GM12873 (cell line): ENCODE measurements around the gene MAP1S.

ENCODE experiments used
- CTCF ChIP-seq: IDR thresholded peaks from 2 replicates; pipeline ENCODE4 v1.5.1; 2012; ENCODE audit warnings: low read depth, mild to moderate bottlenecking, moderate library complexity, low read length, control low read depth; ENCODE audit not compliant: insufficient read depth; ENCODE audit errors: missing control alignments

MAP1S gene

GRCh38 chr19:17758515-17758914, 39.2 kb downstream of the MAP1S start:
- no peak for TF ChIP-seq CTCF

- TF ChIP-seq CTCF = no peak
These were observed 41.9 kb downstream of the MAP1S start for GRCh38 chr19:17761148-17761547.

DNA sequence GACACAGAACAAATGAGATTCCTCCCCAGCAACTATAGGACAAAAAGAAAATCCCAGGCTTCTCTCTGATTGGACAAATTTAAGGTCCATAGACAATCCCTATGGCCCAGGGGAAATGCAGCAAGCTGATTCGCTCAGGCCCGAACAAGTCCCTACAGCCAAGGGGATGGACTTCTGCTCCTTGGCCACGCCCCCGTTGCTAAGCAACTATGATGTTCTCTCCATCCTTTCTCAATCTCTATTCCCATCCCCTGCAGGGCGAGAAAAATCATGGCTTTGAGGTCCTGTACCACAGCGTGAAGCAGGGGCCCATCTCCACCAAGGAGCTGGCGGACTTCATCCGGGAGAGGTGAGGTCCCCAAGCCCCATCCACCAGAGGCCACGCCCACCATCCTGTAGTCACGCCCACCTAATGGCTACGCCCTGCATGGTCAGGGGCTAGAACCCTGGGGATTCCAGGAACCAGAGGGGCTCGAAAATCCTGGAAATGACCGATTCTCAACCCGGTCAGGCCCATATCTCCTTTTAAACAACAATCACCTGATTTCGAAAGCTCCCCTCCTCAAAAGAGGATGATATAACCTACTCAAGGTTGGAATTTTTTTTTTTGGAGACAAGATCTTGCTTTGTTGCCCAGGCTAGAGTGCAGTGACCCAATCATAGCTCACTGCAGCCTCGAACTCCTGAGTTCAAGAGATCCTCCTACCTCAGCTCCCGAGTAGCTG, 43.4 kb downstream of the MAP1S start:
- TF ChIP-seq CTCF = no peak

- no peak for TF ChIP-seq CTCF
These were observed 45.1 kb downstream of the MAP1S start for GRCh38 chr19:17764348-17764747.

DNA sequence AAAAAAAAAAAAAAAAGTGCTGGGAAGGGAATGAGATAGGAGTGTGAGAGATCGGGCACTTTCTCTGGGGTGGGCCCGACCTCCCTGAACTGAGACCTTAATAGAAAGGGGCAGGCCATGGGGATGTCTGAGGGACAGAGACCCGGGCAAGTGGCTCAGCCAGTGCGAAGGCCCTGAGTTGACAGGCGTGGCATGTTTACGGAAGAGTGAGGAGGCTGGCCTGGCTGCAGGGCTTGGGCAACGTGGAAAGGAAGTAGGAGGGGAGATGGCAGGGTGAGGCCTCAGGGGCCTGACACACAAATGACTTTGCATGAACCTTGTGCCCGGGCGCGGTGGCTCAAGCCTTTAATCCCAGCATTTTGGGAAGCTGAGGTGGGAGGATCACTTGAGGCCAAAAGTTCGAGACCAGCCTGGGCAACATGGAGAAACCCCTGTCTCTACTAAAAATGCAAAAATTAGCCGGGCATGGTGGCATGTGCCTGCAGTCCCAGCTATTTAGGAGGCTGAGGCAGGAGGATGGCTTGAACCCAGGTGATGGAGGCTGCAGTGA, 45.9 kb downstream of the MAP1S start:
- no peak for TF ChIP-seq CTCF

DNA sequence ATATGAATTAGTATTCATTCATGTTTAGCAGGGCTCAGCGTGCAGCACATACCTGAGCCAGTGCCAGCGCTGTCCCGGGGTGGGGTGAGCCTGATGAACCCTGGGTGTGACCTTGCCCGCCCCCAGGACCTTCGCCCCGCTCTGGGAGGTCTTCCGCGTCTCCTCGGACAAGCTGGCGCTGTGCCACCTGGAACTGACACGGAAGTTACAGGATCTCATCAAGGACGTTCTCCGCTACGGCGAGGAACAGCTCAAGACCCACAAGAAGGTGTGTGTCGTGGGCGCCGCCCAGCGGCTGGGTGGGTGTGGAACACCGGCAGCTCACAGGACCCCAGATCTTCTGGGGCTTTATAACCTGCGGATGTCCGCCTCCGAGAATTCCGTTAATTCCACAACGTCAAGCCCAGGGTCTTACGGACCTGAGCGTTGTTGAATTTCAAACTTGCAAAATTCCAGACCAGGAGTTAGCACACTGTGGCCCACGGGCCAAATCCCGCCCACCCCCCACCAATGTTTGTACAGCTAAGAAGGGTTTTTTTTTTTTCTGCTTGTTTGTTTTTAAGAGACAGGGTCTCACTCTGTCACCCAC, 47.4 kb downstream of the MAP1S start:
- peak; percentile 69 for TF ChIP-seq CTCF

- no peak for TF ChIP-seq CTCF
These were observed 48.3 kb downstream of the MAP1S start for GRCh38 chr19:17767559-17767958.
